PC-3 (cell line): ENCODE results near the gene DENND2A. TPM values are rescaled to one million over a fixed set of nuclear protein-coding genes. Genes with fewer than 3 reads are reported as not detected.
"Not testable (repeated sequence)": the region's sequence is repeated elsewhere in the genome, so short reads cannot be mapped to it uniquely, and the experiment has no call there.

ENCODE experiments used
- ATAC-seq: fragments of 200-7000 bp; cut with Tn5 transposase; 2 replicates; pipeline ENCODE4 v1.9.1; 2020; ENCODE audit warnings: mild to moderate bottlenecking, moderate library complexity
- BruUV-seq: library from RNA; stranded (reverse); fragments of 400-500 nt; replicated peaks from 2 replicates; lab custom pipeline; 2021; lab: Mats Ljungman, UMichigan
- CTCF ChIA-PET: fragments of 300-600 bp; sonication (Branson Sonifier 250); formaldehyde crosslinking; loops from one replicate; lab custom pipeline; 2022; ENCODE audit warnings: antibody characterized with exemption; lab: Charles Lee
- POLR2A ChIA-PET: fragments of 300-600 bp; sonication (Branson Sonifier 250); formaldehyde crosslinking; loops from one replicate; lab custom pipeline; 2022; ENCODE audit warnings: antibody characterized with exemption; ENCODE audit not compliant: unreplicated experiment; lab: Charles Lee
- DNase-seq: peaks from one replicate; pipeline ENCODE4 v3.0.0-alpha.2; 2015
- H2AFZ ChIP-seq: fragments of 300-600 bp; sonication (generic); 2 replicates; pipeline ENCODE4 v1.6.0; 2016; ENCODE audit warnings: antibody characterized with exemption, low read length
- H3F3A ChIP-seq: fragments of 300-600 bp; sonication (generic); one replicate; pipeline ENCODE4 v1.6.0; 2017; ENCODE audit warnings: antibody characterized with exemption, low read length, control low read depth, mild to moderate bottlenecking; ENCODE audit not compliant: unreplicated experiment
- H3K27ac ChIP-seq: fragments of 300-600 bp; sonication (generic); 2 replicates; pipeline ENCODE4 v1.5.1; 2016; ENCODE audit warnings: mild to moderate bottlenecking, low read length
- H3K27me3 ChIP-seq: fragments of 300-600 bp; sonication (generic); 2 replicates; pipeline ENCODE4 v1.6.1; 2016; ENCODE audit warnings: low read length, mixed read lengths
- H3K36me3 ChIP-seq: fragments of 300-600 bp; sonication (generic); 2 replicates; pipeline ENCODE4 v1.6.1; 2016; ENCODE audit warnings: low read depth, mixed run types, low read length, mixed read lengths
- H3K4me1 ChIP-seq: fragments of 300-600 bp; sonication (generic); 2 replicates; pipeline ENCODE4 v1.5.1; 2016; ENCODE audit warnings: low read length; ENCODE audit not compliant: insufficient read depth
- H3K4me2 ChIP-seq: fragments of 300-600 bp; sonication (generic); 2 replicates; pipeline ENCODE4 v1.6.0; 2016; ENCODE audit warnings: low read length
- H3K4me3 ChIP-seq: fragments of 300-600 bp; sonication (generic); 2 replicates; pipeline ENCODE4 v1.5.1; 2016; ENCODE audit warnings: mild to moderate bottlenecking, low read length, mixed read lengths
- H3K79me2 ChIP-seq: fragments of 300-600 bp; sonication (generic); 2 replicates; pipeline ENCODE4 v1.6.1; 2017; ENCODE audit warnings: low read length, mixed read lengths
- H3K9ac ChIP-seq: fragments of 300-600 bp; sonication (generic); 2 replicates; pipeline ENCODE4 v1.6.0; 2016; ENCODE audit warnings: mild to moderate bottlenecking, low read length
- H3K9me2 ChIP-seq: fragments of 300-600 bp; sonication (generic); replicated peaks from 2 replicates; pipeline ENCODE4 v1.6.1; 2016; ENCODE audit warnings: mixed run types, low read length, mixed read lengths
- H3K9me3 ChIP-seq: fragments of 300-600 bp; sonication (generic); 2 replicates; pipeline ENCODE4 v1.6.1; 2016; ENCODE audit warnings: low read length, mixed read lengths
- H4K20me1 ChIP-seq: fragments of 300-600 bp; sonication (generic); 2 replicates; pipeline ENCODE4 v1.6.1; 2016; ENCODE audit warnings: low read length, mixed read lengths
- CTCF ChIP-seq: fragments of 300-600 bp; sonication (generic); conservative IDR thresholded peaks from 2 replicates; pipeline ENCODE4 v1.5.1; 2017; ENCODE audit warnings: antibody characterized with exemption, low read depth, mild to moderate bottlenecking, low read length
- EZH2 ChIP-seq: fragments of 300-600 bp; sonication (generic); IDR thresholded peaks from one replicate; pipeline ENCODE4 v1.6.1; 2017; ENCODE audit warnings: antibody characterized with exemption, mild to moderate bottlenecking, low read length; ENCODE audit not compliant: unreplicated experiment
- EZH2phosphoT487 ChIP-seq: fragments of 300-600 bp; sonication (generic); IDR thresholded peaks from 2 replicates; pipeline ENCODE4 v1.6.1; 2018; ENCODE audit warnings: mild to moderate bottlenecking, antibody characterized with exemption, low read length, borderline replicate concordance
- intact Hi-C: fragments of 100-400 bp; cut with micrococcal nuclease; formaldehyde crosslinking; loops from 2 replicates; pipeline ENCODE4 v1.9.0; 2023
- total RNA-seq: library from RNA; depleted of rRNA; stranded (reverse); fragments of >200 nt; gene quantifications from 2 replicates; pipeline ENCODE4 v1.2.3, GENCODE V29; 2014

Gene DENND2A
- total RNA-seq, 1 experiment from 2014 or later = 8.9 TPM

GRCh38 chr7:140501966-140502365 is 138.6 kb downstream of the DENND2A start:
- H3K27ac ChIP-seq = no peak overlapping the region
- CTCF ChIA-PET = no interaction called here
- H3K9me3 ChIP-seq = no peaks in the 10 kb centered on the region
- H3K4me3 ChIP-seq = no peak overlapping the region
- H3K9ac ChIP-seq = no peak overlapping the region
- no peaks in the 10 kb centered on the region for H3K27me3 ChIP-seq
- TF ChIP-seq EZH2 (no peak), EZH2phosphoT487 (no peak), CTCF (no peak)
- BruUV-seq = no TSS peak
- H2AFZ ChIP-seq = no peak overlapping the region
- POLR2A ChIA-PET = no interaction called here
- H3K9me2 ChIP-seq = no peaks in the 10 kb centered on the region
- no peaks in the 10 kb centered on the region for H3K4me1 ChIP-seq
- no peak overlapping the region for H3K4me2 ChIP-seq
- ATAC-seq (0 out of 2 replicates have a peak, but pooled peaks have one; percentile 31), DNase-seq (no peak)
- H4K20me1 ChIP-seq = no peaks in the 10 kb centered on the region
- H3K36me3 ChIP-seq = no peaks in the 10 kb centered on the region
- H3F3A ChIP-seq = no peaks in the 10 kb centered on the region
- no peaks in the 10 kb centered on the region for H3K79me2 ChIP-seq
- intact Hi-C loops = no loop called here

DNA sequence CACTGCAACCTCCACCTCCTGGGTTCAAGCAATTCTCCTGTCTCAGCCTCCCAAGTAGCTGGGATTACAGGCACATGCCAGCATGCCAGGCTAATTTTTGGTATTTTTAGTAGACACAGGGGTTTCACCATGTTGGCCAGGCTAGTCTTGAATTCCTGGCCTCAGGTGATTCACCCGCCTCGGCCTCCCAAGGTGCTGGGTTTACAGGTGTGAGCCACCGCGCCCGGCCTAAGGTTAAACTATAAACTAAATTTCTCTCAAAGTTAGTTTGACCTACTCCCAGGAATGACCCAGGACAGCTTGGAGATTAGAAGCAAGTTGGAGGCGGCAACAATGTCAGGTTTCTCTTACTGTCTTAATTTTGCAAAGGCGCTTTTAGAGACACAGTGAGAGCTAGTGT is 142.8 kb downstream of the DENND2A start:
- H3K36me3 ChIP-seq, H3K27ac ChIP-seq, H2AFZ ChIP-seq, POLR2A ChIA-PET, H3F3A ChIP-seq, intact Hi-C loops, BruUV-seq, H3K27me3 ChIP-seq, H4K20me1 ChIP-seq, H3K4me2 ChIP-seq, DNase-seq, CTCF ChIA-PET, H3K79me2 ChIP-seq, H3K4me3 ChIP-seq, H3K9me3 ChIP-seq, H3K9ac ChIP-seq, H3K4me1 ChIP-seq, H3K9me2 ChIP-seq, ATAC-seq: not testable (repeated sequence)

GRCh38 chr7:140497241-140497769 is 143.3 kb downstream of the DENND2A start:
- intact Hi-C loops = no loop called here
- Histone ChIP-seq H3K9me2 (no peaks in the 10 kb centered on the region), H2AFZ (no peak overlapping the region), H3K79me2 (no peaks in the 10 kb centered on the region), H3K9me3 (no peaks in the 10 kb centered on the region), H3F3A (no peaks in the 10 kb centered on the region), H3K9ac (no peak overlapping the region), H3K4me2 (no peak overlapping the region), H3K36me3 (no peaks in the 10 kb centered on the region), H3K27me3 (no peaks in the 10 kb centered on the region), H4K20me1 (no peaks in the 10 kb centered on the region), H3K27ac (no peak overlapping the region), H3K4me3 (no peak overlapping the region), H3K4me1 (no peaks in the 10 kb centered on the region)
- TF ChIP-seq EZH2 = no peak
- TF ChIP-seq EZH2phosphoT487 = no peak
- no peak for TF ChIP-seq CTCF
- BruUV-seq = no TSS peak
- ChIA-PET CTCF (no interaction called here), POLR2A (no interaction called here)
- ATAC-seq (no peak), DNase-seq (no peak)
